ENCODE results near the gene PPIL6.
"Not testable (repeated sequence)": the region's sequence is repeated elsewhere in the genome, so short reads cannot be mapped to it uniquely, and the experiment has no call there.

Gene PPIL6

GRCh38 chr6:109467696-109468095 is 27.3 kb upstream of the PPIL6 start:
- no peak for TF ChIP-seq CTCF (conservative IDR thresholded peaks at IDR 0.05; ENCODE audit: low read depth)
- POLR2A ChIA-PET (ENCODE audit: low non-redundant PET) = no interaction called here
- DNase-seq (ENCODE audit: low spot score) = no peak
- H3K27ac ChIP-seq = no peak overlapping the region
- CTCF ChIA-PET = no interaction called here

- DNase-seq (ENCODE audit: low spot score) = no peak
- H3K27ac ChIP-seq = no peak overlapping the region
- ChIA-PET CTCF (no interaction called here), POLR2A (ENCODE audit: low non-redundant PET) (no interaction called here)
- TF ChIP-seq CTCF (conservative IDR thresholded peaks at IDR 0.05; ENCODE audit: low read depth) = no peak
Observed at GRCh38 chr6:109466212-109466923, 25.9 kb upstream of the PPIL6 start.

GRCh38 chr6:109465772-109466171 is 25.3 kb upstream of the PPIL6 start:
- no peak overlapping the region for H3K27ac ChIP-seq
- ChIA-PET POLR2A (ENCODE audit: low non-redundant PET) (no interaction called here), CTCF (interaction anchor here (1.3 kb wide), 1 partner anchor 10 kb away, joined by 3 read pairs; the partner anchor contains the start of gene MICAL1)
- TF ChIP-seq CTCF (conservative IDR thresholded peaks at IDR 0.05; ENCODE audit: low read depth) = no peak
- no peak for DNase-seq (ENCODE audit: low spot score)

- no peak for DNase-seq (ENCODE audit: low spot score)
- POLR2A ChIA-PET (ENCODE audit: low non-redundant PET) = no interaction called here
- CTCF ChIA-PET = no interaction called here
- H3K27ac ChIP-seq = no peak overlapping the region
- TF ChIP-seq CTCF (conservative IDR thresholded peaks at IDR 0.05; ENCODE audit: low read depth) = no peak
Observed at GRCh38 chr6:109461733-109462526, 21.5 kb upstream of the PPIL6 start.

- DNase-seq (ENCODE audit: low spot score); H3K27ac ChIP-seq; CTCF ChIA-PET; POLR2A ChIA-PET (ENCODE audit: low non-redundant PET): not testable (repeated sequence)
Observed at GRCh38 chr6:109461205-109461604, 20.8 kb upstream of the PPIL6 start.

- DNase-seq (ENCODE audit: low spot score) = no peak
- H3K27ac ChIP-seq = no peak overlapping the region
- CTCF ChIA-PET = interaction anchor here (0.6 to 0.7 kb wide), 3 partner anchors 8 to 636 kb away, joined by 3 to 8 read pairs (median 5); no protein-coding TSS in a partner anchor
Observed at GRCh38 chr6:109460161-109460829, 19.9 kb upstream of the PPIL6 start.

More at GRCh38 chr6:109460161-109460829, 19.9 kb upstream of the PPIL6 start:
- TF ChIP-seq CTCF (conservative IDR thresholded peaks at IDR 0.05; ENCODE audit: low read depth) = no peak
- POLR2A ChIA-PET (ENCODE audit: low non-redundant PET) = no interaction called here

Data from RWPE1 (cell line).